ENCODE results near the gene ADAM30.

DNA sequence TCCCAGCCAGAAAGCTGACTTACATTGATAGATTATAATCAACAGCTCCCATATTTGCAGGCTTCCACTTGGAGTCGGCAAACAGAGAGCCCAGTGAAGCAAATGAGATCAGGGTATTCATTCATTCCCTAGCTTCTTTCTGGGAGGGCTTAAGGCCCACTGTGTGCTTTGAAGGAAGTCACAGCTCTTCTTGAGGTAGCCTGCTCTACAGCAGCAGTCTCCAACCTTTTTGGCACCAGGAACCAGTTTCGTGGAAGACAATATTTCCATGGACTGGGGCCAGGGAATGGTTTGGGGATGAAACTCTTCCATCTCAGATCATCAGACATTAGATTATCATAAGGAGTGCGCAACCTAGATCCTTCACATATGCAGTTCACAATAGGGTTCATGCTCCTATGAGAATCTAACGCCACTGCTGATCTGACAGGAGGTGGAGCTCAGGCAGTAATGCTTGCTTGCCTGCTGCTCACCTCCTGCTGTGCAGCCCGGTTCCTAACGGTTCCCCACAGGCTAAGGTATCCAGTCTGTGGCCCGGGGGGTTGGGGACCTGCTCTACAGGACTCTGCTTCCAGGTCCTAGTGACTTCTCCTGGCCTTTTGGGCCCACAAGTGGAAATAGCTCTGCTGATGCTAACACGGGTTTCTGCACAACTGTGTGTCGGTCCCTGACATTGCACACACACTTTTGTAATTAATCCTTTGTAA, 13.7 kb upstream of the ADAM30 start:
- TF ChIP-seq, protein P1, sequence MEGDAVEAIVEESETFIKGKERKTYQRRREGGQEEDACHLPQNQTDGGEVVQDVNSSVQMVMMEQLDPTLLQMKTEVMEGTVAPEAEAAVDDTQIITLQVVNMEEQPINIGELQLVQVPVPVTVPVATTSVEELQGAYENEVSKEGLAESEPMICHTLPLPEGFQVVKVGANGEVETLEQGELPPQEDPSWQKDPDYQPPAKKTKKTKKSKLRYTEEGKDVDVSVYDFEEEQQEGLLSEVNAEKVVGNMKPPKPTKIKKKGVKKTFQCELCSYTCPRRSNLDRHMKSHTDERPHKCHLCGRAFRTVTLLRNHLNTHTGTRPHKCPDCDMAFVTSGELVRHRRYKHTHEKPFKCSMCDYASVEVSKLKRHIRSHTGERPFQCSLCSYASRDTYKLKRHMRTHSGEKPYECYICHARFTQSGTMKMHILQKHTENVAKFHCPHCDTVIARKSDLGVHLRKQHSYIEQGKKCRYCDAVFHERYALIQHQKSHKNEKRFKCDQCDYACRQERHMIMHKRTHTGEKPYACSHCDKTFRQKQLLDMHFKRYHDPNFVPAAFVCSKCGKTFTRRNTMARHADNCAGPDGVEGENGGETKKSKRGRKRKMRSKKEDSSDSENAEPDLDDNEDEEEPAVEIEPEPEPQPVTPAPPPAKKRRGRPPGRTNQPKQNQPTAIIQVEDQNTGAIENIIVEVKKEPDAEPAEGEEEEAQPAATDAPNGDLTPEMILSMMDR (IDR thresholded peaks at IDR 0.05), result no peak
- TF ChIP-seq EZH2phosphoT487 (IDR thresholded peaks at IDR 0.05), result no peak
- TF ChIP-seq EZH2 (IDR thresholded peaks at IDR 0.05), result no peak

Measured in neural progenitor cell (in vitro differentiated cells).